Vagina (tissue), 2 donors: ENCODE measurements around the gene RIPPLY3. TPM values are rescaled to one million over a fixed set of nuclear protein-coding genes. Genes with fewer than 3 reads are reported as not detected.

Source experiments
- DNase-seq, 2 donors: peaks; one replicate each; pipeline ENCODE4 v3.0.0-alpha.2; 2017; ENCODE audit errors: extremely low spot score in 2 of 2
- H3K27ac ChIP-seq: fragments of 200-600 bp; sonication (generic); one replicate; pipeline ENCODE4 v1.5.1; 2019
- H3K27me3 ChIP-seq: fragments of 200-600 bp; sonication (generic); one replicate; pipeline ENCODE4 v1.5.1; 2019
- H3K36me3 ChIP-seq, 2 donors: fragments of 200-600 bp; sonication (generic); one replicate each; pipeline ENCODE4 v1.5.1; 2017 to 2019
- H3K4me1 ChIP-seq: fragments of 200-600 bp; sonication (generic); one replicate; pipeline ENCODE4 v1.5.1; 2019
- H3K4me3 ChIP-seq, 2 donors: fragments of 200-600 bp; sonication (generic); 1 replicate in 1 of 2; 2 replicates in 1 of 2; pipeline ENCODE4 v1.5.1; 2016 to 2019
- H3K9me3 ChIP-seq: fragments of 200-600 bp; sonication (generic); one replicate; pipeline ENCODE4 v1.5.1; 2019
- CTCF ChIP-seq, 3 experiments: fragments of 450-650 bp in 2 of 3; fragments of 200-600 bp in 1 of 3; sonication (generic) in 1 of 3; IDR thresholded peaks; one replicate each; pipeline ENCODE4 v1.5.1; 2017 to 2019; ENCODE audit warnings: antibody characterized with exemption in 3 of 3, mild to moderate bottlenecking in 2 of 3, moderate library complexity in 2 of 3
- POLR2A ChIP-seq, 2 donors: fragments of 450-650 bp; IDR thresholded peaks; one replicate each; pipeline ENCODE4 v1.6.1; 2017; ENCODE audit warnings: antibody characterized with exemption in 2 of 2, mild to moderate bottlenecking in 2 of 2, moderate library complexity in 2 of 2
- POLR2AphosphoS5 ChIP-seq, 2 donors: sonication (generic); formaldehyde crosslinking; IDR thresholded peaks; one replicate each; pipeline ENCODE4 v1.9.0; 2017; ENCODE audit warnings: antibody characterized with exemption in 2 of 2, mild to moderate bottlenecking in 2 of 2, low read depth in 1 of 2; ENCODE audit not compliant: insufficient read depth in 1 of 2
- intact Hi-C: fragments of 100-400 bp; cut with DNase I; formaldehyde crosslinking; loops from one replicate; pipeline ENCODE4 v1.15.1; 2023
- total RNA-seq: library from RNA; depleted of rRNA; stranded (reverse); fragments of >200 nt; gene quantifications from one replicate; pipeline ENCODE4 v1.2.3, GENCODE V29; 2016

The RIPPLY3 gene
- total RNA-seq, 1 donor from 2014 or later = not detected

GRCh38 chr21:37005548-37006485 lies 685 bp upstream of the RIPPLY3 start:
- Histone ChIP-seq H3K4me1 (peaks cover 8% of the 10 kb centered on the region), H3K36me3 (no peaks in the 10 kb centered on the region), H3K27ac (no peak overlapping the region), H3K4me3 (peak overlapping the region; percentile 47 to 48), H3K27me3 (no peaks in the 10 kb centered on the region), H3K9me3 (no peaks in the 10 kb centered on the region)
- intact Hi-C loops = no loop called here
- DNase-seq = no peak
- TF ChIP-seq POLR2A (IDR thresholded peaks at IDR 0.05) = no peak
- TF ChIP-seq CTCF (IDR thresholded peaks at IDR 0.05) = no peak
- TF ChIP-seq POLR2AphosphoS5 (IDR thresholded peaks at IDR 0.05; ENCODE audit: insufficient read depth in 1 of 2, low read depth in 1 of 2) = no peak

GRCh38 chr21:37008724-37009123 lies 2.2 kb downstream of the RIPPLY3 start:
- intact Hi-C loops = no loop called here
- Histone ChIP-seq H3K9me3 (no peaks in the 10 kb centered on the region), H3K27ac (no peak overlapping the region), H3K27me3 (no peaks in the 10 kb centered on the region), H3K4me3 (no peak overlapping the region), H3K36me3 (no peaks in the 10 kb centered on the region), H3K4me1 (peaks cover 8% of the 10 kb centered on the region)
- TF ChIP-seq POLR2A (IDR thresholded peaks at IDR 0.05) (no peak), POLR2AphosphoS5 (IDR thresholded peaks at IDR 0.05; ENCODE audit: insufficient read depth in 1 of 2, low read depth in 1 of 2) (no peak), CTCF (IDR thresholded peaks at IDR 0.05) (no peak)
- DNase-seq = no peak

- intact Hi-C loops = no loop called here
- H3K9me3 ChIP-seq = no peaks in the 10 kb centered on the region
- no peak for DNase-seq
- H3K27me3 ChIP-seq = no peaks in the 10 kb centered on the region
- TF ChIP-seq POLR2AphosphoS5 (IDR thresholded peaks at IDR 0.05; ENCODE audit: insufficient read depth in 1 of 2, low read depth in 1 of 2) = peak in 1 of 2 donors; percentile 29
- TF ChIP-seq POLR2A (IDR thresholded peaks at IDR 0.05) = no peak
- peak; percentile 26 to 64 (median 62) for TF ChIP-seq CTCF (IDR thresholded peaks at IDR 0.05)
- peaks cover 8% of the 10 kb centered on the region for H3K4me1 ChIP-seq
- no peaks in the 10 kb centered on the region for H3K36me3 ChIP-seq
- H3K27ac ChIP-seq = no peak overlapping the region
- peak overlapping the region; percentile 25 to 37 for H3K4me3 ChIP-seq
Measured at GRCh38 chr21:37009740-37010341, 3.3 kb downstream of the RIPPLY3 start.

GRCh38 chr21:37017951-37018679 lies 11.6 kb downstream of the RIPPLY3 start:
- TF ChIP-seq POLR2AphosphoS5 (IDR thresholded peaks at IDR 0.05; ENCODE audit: insufficient read depth in 1 of 2, low read depth in 1 of 2) (no peak), CTCF (IDR thresholded peaks at IDR 0.05) (no peak), POLR2A (IDR thresholded peaks at IDR 0.05) (no peak)

More at GRCh38 chr21:37017951-37018679, 11.6 kb downstream of the RIPPLY3 start:
- H3K36me3 ChIP-seq = no peaks in the 10 kb centered on the region
- intact Hi-C loops = no loop called here
- no peak for DNase-seq
- H3K4me1 ChIP-seq = no peaks in the 10 kb centered on the region
- no peak overlapping the region for H3K27ac ChIP-seq
- H3K27me3 ChIP-seq = no peaks in the 10 kb centered on the region
- H3K9me3 ChIP-seq = no peaks in the 10 kb centered on the region
- H3K4me3 ChIP-seq = no peak overlapping the region
